ENCODE results near the gene CFAP92. TPM values are rescaled to one million over a fixed set of nuclear protein-coding genes. Genes with fewer than 3 reads are reported as not detected.

The CFAP92 gene
- total RNA-seq, 1 experiment from 2014 or later: 0.92 TPM

DNA sequence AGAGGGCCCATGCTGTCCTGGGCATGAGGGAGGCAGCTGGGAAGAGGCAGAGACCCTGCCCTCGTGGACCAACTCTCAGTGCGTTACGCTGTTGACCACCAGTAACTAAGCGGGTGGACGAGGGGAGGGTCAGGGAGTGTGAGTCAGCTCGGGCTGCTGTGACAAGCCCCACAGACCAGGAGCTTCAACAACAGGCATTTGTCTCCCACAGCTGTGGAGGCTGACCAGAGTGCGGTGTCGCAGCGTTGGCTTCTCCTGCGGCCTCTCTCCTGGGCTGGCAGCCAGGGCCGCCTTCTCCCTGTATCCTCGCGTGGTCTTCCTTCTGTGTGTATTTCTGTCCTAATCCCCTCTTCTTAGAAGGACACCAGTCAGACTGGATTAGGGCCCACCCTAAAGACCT, 20.3 kb upstream of the CFAP92 start:
- Histone ChIP-seq H4K8ac (replicated peaks; ENCODE audit: insufficient read length, low read depth, low read length) (no peak overlapping the region), H2AK5ac (ENCODE audit: insufficient read length, low read length) (no peak overlapping the region), H3K4me2 (ENCODE audit: insufficient read depth, insufficient read length, low read length) (no peak overlapping the region), H3K23me2 (ENCODE audit: insufficient read length, low read depth, low read length, poor library complexity, severe bottlenecking) (no peaks in the 10 kb centered on the region), H3K14ac (ENCODE audit: insufficient read depth, low read length) (no peak overlapping the region), H3K4me1 (ENCODE audit: insufficient read depth, low read length) (no peaks in the 10 kb centered on the region), H4K20me1 (ENCODE audit: control insufficient read depth, insufficient read depth, insufficient read length) (no peaks in the 10 kb centered on the region), H4K91ac (ENCODE audit: insufficient read length, low read depth, low read length) (no peak overlapping the region), H3K79me1 (ENCODE audit: insufficient read depth, low read depth, low read length, poor library complexity, severe bottlenecking) (no peaks in the 10 kb centered on the region), H3K9me3 (ENCODE audit: control insufficient read depth, low read depth, low read length) (no peaks in the 10 kb centered on the region), H2AFZ (ENCODE audit: low read length) (no peak overlapping the region), H4K5ac (ENCODE audit: insufficient read length, low read depth, low read length) (no peak overlapping the region), H2BK120ac (ENCODE audit: low read depth, low read length, poor library complexity, severe bottlenecking) (no peak overlapping the region), H3K9ac (ENCODE audit: extremely low read depth, insufficient read length, low read length) (no peak overlapping the region), H3K27ac (ENCODE audit: insufficient read length, low read depth, low read length) (no peak overlapping the region), H2BK20ac (ENCODE audit: low read depth, low read length, poor library complexity, severe bottlenecking) (no peak overlapping the region), H3K56ac (ENCODE audit: insufficient read length, low read depth, low read length) (no peak overlapping the region), H2BK12ac (ENCODE audit: insufficient read length, low read depth, low read length) (no peak overlapping the region), H3K27me3 (ENCODE audit: insufficient read depth, low read length) (no peaks in the 10 kb centered on the region), H2BK5ac (ENCODE audit: insufficient read length, low read length) (no peak overlapping the region), H3T11ph (ENCODE audit: low read length) (no peak overlapping the region), H3K4ac (ENCODE audit: low read depth, low read length) (no peak overlapping the region), H2BK15ac (ENCODE audit: low read depth, low read length) (no peak overlapping the region), H3K18ac (ENCODE audit: insufficient read length, low read depth, low read length) (no peak overlapping the region), H3K23ac (ENCODE audit: insufficient read length, low read depth, low read length) (no peak overlapping the region), H3K79me2 (ENCODE audit: insufficient read depth, low read length) (no peaks in the 10 kb centered on the region)
- H3K27ac Mint-ChIP-seq: no peak overlapping the region
- H3K4me1 Mint-ChIP-seq: peaks cover 2 to 15% of the 10 kb centered on the region in 2 experiments
- TF ChIP-seq, protein P1, sequence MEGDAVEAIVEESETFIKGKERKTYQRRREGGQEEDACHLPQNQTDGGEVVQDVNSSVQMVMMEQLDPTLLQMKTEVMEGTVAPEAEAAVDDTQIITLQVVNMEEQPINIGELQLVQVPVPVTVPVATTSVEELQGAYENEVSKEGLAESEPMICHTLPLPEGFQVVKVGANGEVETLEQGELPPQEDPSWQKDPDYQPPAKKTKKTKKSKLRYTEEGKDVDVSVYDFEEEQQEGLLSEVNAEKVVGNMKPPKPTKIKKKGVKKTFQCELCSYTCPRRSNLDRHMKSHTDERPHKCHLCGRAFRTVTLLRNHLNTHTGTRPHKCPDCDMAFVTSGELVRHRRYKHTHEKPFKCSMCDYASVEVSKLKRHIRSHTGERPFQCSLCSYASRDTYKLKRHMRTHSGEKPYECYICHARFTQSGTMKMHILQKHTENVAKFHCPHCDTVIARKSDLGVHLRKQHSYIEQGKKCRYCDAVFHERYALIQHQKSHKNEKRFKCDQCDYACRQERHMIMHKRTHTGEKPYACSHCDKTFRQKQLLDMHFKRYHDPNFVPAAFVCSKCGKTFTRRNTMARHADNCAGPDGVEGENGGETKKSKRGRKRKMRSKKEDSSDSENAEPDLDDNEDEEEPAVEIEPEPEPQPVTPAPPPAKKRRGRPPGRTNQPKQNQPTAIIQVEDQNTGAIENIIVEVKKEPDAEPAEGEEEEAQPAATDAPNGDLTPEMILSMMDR (conservative IDR thresholded peaks at IDR 0.05): no peak
- peaks cover 11% of the 10 kb centered on the region for H3K27me3 Mint-ChIP-seq (ENCODE audit: low read depth)
- no peak overlapping the region for H3K4me3 Mint-ChIP-seq
- no CpG with 5 or more reads among the region's 13 CpGs for WGBS (ENCODE audit: extremely low coverage, insufficient read length, low lambda C conversion rate)
- no peaks in the 10 kb centered on the region for H3K9me3 Mint-ChIP-seq
- no peak for DNase-seq
- H3K36me3 Mint-ChIP-seq (ENCODE audit: insufficient read depth in 1 of 3, low read depth in 3 of 3): no peaks in the 10 kb centered on the region
